ENCODE measurements around the gene AFF1. TPM values are rescaled to one million over a fixed set of nuclear protein-coding genes. Genes with fewer than 3 reads are reported as not detected.
"Not testable (repeated sequence)": the region's sequence is repeated elsewhere in the genome, so short reads cannot be mapped to it uniquely, and the experiment has no call there.

The AFF1 gene
- total RNA-seq, 1 experiment from 2014 or later: 22.6 TPM

DNA sequence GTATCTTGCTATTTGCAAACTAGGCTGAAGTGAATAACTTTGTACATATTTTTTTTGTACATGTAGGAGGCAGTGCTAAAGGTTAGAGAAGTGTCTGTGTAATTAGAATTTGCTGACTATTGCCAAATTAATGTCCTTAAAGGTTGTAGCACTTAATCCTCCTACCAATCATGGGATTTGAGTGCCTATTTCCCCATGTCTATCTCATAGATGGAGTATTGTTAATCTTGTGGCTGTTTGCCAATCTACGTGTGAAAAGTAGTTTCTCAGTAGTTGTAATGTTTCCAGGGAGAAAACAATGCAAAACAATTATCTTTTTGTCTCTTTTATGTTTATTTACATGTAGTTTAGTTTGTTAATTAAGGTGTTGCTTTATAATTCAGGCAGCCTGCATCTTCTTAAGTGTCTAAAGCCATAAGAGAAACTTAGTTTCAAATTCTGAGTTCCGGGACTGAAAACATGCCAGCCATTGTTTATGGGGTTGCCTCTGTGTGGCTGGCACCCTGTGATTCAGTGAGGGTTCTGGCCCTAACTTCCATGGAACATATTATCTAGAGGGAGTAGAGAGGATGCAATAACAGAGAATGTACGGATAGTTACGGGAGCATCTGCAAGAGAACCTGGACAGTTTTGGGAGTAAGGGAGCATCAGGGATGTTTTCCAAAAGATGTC lies 143.2 kb downstream of the AFF1 start:
- no peak for DNase-seq (ENCODE audit: low spot score)

DNA sequence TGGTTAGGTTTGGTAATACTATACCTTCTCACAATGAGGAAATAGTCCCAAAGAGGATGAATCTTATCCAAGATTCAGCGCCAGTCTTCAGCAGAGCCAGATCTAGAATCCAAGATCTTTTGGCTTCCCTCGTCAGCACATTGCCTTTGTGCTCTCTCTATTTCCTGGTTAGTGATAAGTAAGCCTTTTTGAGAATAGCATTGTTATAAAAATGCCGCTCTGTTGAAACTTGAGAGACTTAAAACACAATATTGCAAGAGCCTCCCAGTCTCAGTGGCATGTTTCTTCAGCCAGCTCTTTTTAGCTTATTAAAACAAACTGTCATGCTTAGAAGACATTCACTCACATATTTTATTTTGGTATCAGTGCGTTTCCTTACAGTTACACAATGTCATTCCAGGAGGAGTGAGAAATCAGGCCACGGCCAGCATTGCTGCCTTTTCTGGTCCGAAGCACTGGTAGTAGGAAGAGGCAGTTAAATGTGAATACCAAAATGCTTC lies 144.2 kb downstream of the AFF1 start:
- no peak for DNase-seq (ENCODE audit: low spot score)

DNA sequence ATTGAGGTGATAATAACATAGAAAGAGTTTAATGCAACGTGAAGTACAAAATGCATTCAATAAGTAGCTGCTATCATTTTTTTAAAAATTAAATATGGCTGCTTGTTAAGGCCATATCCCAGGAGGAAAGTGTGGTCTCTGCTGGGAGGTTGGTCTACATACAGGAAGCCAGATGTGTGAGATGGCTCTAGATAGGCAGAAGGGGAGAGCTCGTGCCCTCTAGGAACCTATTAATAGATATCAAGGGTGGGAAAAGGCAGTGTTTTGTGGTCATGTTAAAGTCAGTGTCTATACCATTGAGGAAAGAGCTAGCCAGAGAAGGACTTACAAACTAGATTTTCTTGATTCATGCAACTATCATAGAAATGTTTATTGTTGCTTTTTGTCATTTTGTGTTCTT lies 145.2 kb downstream of the AFF1 start:
- no peak for DNase-seq (ENCODE audit: low spot score)

DNA sequence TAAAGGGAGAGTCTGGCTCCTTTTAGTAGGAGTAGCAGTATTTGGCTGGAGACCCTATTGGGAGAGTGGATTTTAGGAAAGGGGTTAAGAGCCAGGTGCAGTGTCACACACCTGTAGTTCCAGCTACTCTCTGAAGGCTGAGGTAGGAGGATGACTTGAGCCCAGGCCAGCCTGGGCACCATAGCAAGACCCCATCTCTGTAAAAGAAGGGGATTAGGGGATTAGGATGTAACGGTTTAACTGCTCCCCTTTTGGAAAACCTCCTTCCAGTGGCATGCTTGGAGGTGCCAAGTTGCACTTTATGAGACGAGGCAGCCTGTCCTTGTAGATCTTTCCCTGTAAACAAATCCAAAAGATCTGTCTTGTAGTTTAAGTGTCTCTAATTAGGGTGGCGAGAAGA lies 145.7 kb downstream of the AFF1 start:
- DNase-seq (ENCODE audit: low spot score): no peak

DNA sequence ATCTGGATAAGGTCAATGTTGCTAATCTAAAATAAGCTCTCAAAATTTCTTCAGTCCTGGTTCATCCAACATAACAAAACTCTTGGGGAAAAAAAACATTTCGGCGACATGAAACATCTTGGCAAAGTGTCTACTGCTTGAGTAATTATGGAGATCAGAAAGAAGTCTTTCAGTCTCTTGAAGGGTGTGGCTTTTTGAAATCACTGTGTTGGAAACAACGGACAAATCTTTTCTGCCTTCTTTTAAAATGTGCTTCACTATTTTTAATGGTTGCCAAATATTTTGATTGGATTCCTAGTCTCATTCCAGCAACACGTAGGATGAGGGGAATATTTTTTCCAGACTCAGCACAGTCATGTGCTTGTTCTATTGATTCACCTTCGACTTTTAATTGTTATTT lies 147.0 kb downstream of the AFF1 start:
- no peak for DNase-seq (ENCODE audit: low spot score)

DNA sequence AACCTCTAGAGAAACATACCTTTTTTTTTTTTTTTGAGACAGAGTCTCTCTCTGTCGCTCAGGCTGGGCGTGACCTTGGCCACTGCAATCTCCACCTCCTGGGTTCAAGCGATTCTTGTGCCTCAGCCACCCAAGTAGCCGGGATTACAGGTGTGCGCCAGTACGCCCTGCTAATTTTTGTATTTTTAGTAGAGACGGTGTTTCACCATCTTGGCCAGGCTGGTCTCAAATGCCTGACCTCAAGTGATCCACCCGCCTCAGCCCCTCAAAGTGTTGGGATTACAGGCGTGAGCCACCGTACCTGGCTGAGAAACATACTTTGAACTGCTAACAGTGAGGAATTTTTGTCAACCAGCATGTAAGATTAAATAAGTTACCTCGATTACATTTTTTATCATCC lies 150.9 kb downstream of the AFF1 start:
- not testable (repeated sequence) for DNase-seq (ENCODE audit: low spot score)

DNA sequence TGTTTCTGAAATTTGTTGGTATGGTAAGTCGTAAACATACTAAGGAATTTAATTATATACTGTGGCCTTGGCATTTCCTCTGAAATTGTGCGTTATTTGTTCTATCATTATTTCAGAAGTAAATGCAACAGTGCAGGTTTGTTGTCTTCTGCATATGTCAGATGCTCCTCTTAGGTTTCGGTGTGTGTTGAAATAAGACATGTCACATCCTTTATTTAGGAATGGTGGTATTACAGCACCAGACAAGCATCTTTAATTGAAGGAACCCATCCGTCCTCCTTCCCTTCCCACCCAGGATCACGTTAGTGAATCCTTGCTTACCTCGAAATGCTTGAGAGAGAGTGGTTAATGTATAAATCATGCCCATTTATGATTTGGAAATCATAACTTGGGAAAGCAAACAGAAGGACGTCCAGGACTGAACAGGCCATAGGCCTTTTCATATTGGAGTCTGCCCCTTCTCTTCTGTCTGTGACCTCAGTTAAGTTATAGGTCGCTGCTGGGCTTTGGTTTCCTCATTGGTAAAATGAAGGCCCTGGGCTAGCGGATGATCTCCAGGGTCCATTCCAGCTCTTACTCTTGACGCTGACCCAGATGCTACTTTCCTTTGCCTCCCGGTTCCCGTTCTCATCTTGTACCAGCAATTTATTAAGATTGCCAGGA lies 151.5 kb downstream of the AFF1 start:
- no peak for DNase-seq (ENCODE audit: low spot score)

DNA sequence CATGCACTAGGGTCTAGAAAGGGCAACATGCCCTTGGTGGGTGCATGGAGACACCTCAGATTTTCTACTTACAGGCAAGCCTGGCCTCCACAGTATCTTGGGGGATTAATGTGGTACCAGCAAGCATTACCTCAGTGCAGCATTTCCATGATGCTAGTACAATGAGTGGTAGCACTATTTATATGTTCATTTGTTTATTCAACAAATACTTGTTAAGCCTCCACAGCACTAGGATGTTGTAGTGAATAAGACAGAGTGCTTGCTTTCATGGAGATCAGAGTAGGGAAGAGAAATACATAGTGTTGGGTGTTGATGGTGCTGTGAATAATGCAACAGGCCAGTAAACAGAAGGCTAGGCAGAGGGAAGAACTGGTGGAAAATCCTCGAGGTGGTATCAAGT lies 152.2 kb downstream of the AFF1 start:
- DNase-seq (ENCODE audit: low spot score): no peak

DNA sequence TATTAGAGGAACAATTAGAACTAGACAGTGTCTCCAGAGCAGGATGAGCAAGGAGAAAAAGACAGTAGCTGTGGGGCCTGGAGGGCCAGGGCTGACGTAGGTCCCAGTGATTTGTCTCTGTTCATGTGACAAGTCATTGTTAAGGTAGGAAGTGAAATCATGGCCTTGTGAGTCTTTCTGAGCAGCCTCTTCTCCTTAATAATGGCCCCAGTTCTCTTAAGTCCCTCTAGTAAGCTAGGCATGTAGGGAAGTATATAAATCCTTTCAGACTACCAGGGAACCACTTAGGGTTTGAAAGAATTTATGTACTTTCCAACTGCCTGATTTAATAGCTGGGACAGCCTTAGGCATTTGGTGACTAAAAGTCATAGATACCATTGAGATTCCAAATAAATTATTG lies 152.6 kb downstream of the AFF1 start:
- DNase-seq (ENCODE audit: low spot score): no peak

DNA sequence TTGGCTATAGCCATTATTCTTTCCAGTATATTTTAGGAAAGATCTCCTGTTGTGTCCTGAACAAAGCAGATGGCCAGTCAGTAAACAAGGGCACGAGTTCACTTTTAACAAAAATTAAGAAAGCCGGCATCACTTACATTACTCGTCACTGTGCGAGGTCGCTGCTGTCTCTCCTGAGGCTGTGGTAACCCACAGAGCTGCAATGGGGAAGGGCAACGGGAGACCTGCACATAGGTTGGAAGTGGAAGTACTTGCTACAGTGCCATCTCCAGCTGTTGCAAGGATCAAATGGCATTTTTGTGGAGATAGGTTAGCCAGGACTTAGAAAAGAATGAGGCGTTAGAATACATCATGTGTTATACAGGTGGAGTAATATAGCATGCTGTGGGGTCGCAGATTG lies 153.4 kb downstream of the AFF1 start:
- no peak for DNase-seq (ENCODE audit: low spot score)

DNA sequence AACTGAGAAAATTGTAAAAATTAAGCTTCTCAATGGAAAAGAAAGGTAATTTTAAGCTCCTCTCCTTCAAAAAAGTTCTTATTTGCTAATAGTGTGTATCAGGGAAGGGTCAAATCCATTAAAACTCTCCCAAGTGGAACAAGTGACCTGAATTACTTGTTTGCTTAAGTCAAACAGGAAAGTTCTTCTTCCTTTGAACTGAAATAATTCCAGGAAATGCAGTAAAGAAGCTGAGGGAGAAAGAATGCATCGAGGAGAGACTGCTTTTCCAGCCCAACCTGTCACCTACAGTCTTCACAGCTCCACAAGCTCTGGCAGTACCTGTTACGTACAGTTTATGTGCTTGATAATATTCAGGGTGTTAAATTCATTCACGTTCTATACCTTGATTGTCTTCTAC lies 154.6 kb downstream of the AFF1 start:
- DNase-seq (ENCODE audit: low spot score): peak; percentile 79

GRCh38 chr4:87090305-87090704 lies 155.5 kb downstream of the AFF1 start:
- DNase-seq (ENCODE audit: low spot score): no peak

DNA sequence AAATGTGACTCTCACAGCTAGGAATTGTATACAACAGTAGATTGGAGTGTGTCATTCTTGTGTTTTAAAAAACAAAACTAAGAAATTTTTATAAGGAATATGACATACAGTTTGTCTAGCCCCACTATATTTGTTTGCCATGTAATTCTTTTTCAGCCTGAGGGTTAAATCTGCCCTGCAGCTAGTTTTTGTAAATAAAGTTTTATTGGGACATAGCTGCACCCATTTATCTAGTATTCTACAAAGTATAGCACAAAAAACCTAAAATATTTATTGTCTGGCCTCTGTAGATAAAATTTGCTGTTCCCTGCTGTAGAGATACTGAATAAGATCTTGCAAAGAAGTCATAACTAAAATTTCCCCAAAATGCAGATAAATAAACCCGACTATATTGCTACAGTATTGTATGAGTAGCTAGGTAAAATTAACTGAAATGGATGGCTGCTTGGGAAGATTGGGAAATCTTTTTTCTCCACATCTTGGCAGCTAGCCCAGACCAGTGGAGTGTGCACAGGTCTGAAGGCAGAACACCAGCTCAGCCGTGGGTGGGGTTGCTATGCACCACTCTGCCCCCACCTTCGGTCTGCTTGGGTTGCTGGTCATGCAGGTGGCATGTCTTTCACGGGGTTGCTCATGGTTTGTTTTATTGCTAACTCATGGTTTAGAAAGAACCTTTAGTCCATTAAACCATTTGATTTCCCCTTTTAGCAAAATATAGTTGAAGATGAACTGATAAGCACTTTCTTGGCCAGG lies 157.8 kb downstream of the AFF1 start:
- DNase-seq (ENCODE audit: low spot score): peak; percentile 95

DNA sequence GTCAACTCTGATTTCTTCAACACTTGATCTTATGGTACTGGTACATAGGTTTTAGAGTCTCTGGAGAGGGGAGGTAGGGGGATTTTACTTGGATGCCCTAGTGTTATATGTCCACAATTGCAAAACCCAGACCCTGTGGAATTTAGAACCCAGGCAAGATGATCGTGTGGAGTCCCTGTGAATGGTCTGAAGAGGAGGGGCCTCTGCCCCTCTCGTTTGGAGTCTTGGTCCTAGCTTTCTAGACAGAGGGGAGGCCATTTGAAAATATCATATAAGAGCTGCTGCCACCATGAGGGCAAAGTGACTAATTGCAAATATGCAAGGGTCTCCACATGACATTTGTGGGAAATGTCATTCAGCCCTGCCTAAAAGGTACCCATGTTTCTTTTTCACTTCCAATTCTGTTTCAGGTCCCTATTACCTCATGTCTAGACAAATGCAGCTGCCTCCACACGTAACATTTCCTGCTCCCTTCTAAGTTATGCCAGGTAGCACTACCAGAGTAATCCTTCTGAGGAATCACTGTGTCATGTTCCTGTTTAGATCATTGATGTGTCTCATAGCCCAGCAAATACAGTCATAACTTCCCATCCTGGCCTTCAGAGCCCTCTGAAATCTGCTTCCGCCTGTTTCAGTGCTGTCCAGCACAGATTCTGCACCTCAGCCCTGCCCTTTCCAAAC lies 158.8 kb downstream of the AFF1 start:
- DNase-seq (ENCODE audit: low spot score): peak; percentile 72

- DNase-seq (ENCODE audit: low spot score): peak; percentile 50
These were observed 162.3 kb downstream of the AFF1 start for GRCh38 chr4:87097075-87097474.

GRCh38 chr4:87100168-87100567 lies 165.4 kb downstream of the AFF1 start:
- DNase-seq (ENCODE audit: low spot score): no peak

DNA sequence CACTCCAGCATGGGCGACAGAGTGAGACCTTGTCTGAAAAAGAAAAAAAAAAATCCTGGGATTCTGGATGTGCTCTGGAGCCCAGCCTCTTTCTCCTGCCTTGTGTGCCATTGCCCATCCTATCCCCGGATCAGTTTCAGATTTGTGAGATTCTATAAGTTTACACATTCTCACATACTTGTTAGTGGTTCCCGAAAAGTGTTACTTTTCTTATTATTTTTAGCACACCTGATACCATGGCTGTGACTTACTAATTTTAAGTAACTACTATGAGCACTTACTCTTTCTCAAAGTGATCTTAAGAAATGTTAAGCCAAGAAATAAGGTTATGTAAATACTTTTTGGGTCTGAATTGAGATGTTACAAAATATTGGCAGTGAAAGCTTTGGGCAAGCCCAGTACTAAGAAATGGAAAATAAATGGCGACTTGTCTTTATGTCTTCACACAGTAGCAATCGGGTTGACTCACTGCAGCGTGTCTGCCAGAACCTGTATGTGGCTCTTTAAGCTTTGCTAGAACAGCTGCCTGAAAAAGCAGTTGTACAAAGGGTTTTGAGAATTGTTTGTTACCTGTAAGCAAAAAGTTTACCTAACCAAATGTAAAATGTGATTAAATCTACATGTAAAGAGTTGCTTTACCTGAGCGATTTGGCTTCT lies 166.9 kb downstream of the AFF1 start:
- no peak for DNase-seq (ENCODE audit: low spot score)

- DNase-seq (ENCODE audit: low spot score): no peak
These were observed 168.3 kb downstream of the AFF1 start for GRCh38 chr4:87103086-87103485.

- peak; percentile 83 for DNase-seq (ENCODE audit: low spot score)
These were observed 168.9 kb downstream of the AFF1 start for GRCh38 chr4:87103691-87104187.

- peak; percentile 15 for DNase-seq (ENCODE audit: low spot score)
These were observed 170.5 kb downstream of the AFF1 start for GRCh38 chr4:87105101-87105845.

DNA sequence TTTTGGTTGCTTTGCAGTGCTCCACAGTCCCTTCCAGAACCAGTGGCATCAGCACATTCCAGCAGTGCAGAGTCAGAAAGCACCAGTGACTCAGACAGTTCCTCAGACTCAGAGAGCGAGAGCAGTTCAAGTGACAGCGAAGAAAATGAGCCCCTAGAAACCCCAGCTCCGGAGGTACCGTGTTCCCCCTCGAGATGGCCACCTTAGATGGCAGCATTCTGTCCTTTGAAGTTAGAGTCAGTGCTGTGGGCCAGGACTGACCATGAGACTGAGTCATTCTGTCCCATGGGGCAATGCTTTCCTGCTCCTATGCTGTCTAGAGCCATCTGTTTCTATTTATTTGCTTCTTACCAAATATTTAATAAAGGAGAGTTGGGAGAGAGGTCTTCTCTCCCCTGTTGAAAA lies 173.3 kb downstream of the AFF1 start:
- DNase-seq (ENCODE audit: low spot score): no peak
